DMS153 treated with DMSO at 0.1 percent for 48 hours (cell line): ENCODE results near the gene GSTT4.
"Not testable (repeated sequence)": the region's sequence is repeated elsewhere in the genome, so short reads cannot be mapped to it uniquely, and the experiment has no call there.

Experiments used
- DNase-seq: peaks from one replicate; lab custom pipeline; 2025; ENCODE audit not compliant: unreplicated experiment; lab: John Stamatoyannopoulos, UW

The GSTT4 gene

GRCh38 chr22:24005201-24005600 lies at the start of gene GSTT4:
Gene GSTT4 (minus strand): TSS chr22:24005453. CDS start chr22:24005356, 97 bp downstream.
- DNase-seq: no peak

GRCh38 chr22:24054356-24054755 lies 49.1 kb upstream of the GSTT4 start:
- DNase-seq: no peak

- DNase-seq: no peak
Observed at GRCh38 chr22:24053481-24054226, 48.4 kb upstream of the GSTT4 start.

GRCh38 chr22:24051568-24051967 lies 46.3 kb upstream of the GSTT4 start:
- DNase-seq: no peak

GRCh38 chr22:24051028-24051427 lies 45.8 kb upstream of the GSTT4 start:
- no peak for DNase-seq

- DNase-seq: no peak
Observed at GRCh38 chr22:24049978-24050377, 44.7 kb upstream of the GSTT4 start.

- DNase-seq: no peak
Observed at GRCh38 chr22:24049211-24049610, 44.0 kb upstream of the GSTT4 start.

- no peak for DNase-seq
Observed at GRCh38 chr22:24046024-24046423, 40.8 kb upstream of the GSTT4 start.

- no peak for DNase-seq
Observed at GRCh38 chr22:24043958-24044357, 38.7 kb upstream of the GSTT4 start.

- DNase-seq: not testable (repeated sequence)
Observed at GRCh38 chr22:24043465-24043864, 38.2 kb upstream of the GSTT4 start.

- DNase-seq: no peak
Observed at GRCh38 chr22:24040946-24041345, 35.7 kb upstream of the GSTT4 start.

GRCh38 chr22:24039046-24039445 lies 33.8 kb upstream of the GSTT4 start:
- no peak for DNase-seq

GRCh38 chr22:24037851-24038765 lies 32.9 kb upstream of the GSTT4 start:
- DNase-seq: no peak

GRCh38 chr22:24035296-24035695 lies 30.0 kb upstream of the GSTT4 start:
- DNase-seq: no peak

- no peak for DNase-seq
Observed at GRCh38 chr22:24033731-24034130, 28.5 kb upstream of the GSTT4 start.

- DNase-seq: no peak
Observed at GRCh38 chr22:24030186-24030702, 25.0 kb upstream of the GSTT4 start.

GRCh38 chr22:24029304-24029703 lies 24.1 kb upstream of the GSTT4 start:
- no peak for DNase-seq

- no peak for DNase-seq
Observed at GRCh38 chr22:24028533-24028932, 23.3 kb upstream of the GSTT4 start.

- DNase-seq: no peak
Observed at GRCh38 chr22:24027991-24028390, 22.7 kb upstream of the GSTT4 start.

- no peak for DNase-seq
Observed at GRCh38 chr22:24027389-24027975, 22.2 kb upstream of the GSTT4 start.

- DNase-seq: no peak
Observed at GRCh38 chr22:24026733-24027132, 21.5 kb upstream of the GSTT4 start.
